ENCODE measurements around the gene MOB1B. TPM values are rescaled to one million over a fixed set of nuclear protein-coding genes. Genes with fewer than 3 reads are reported as not detected.

Gene MOB1B
- total RNA-seq, 1 experiment from 2014 or later: 33.2 TPM

GRCh38 chr4:70945452-70946055 is 43.4 kb downstream of the MOB1B start:
- H4K20me1 ChIP-seq (ENCODE audit: insufficient read depth): no peaks in the 10 kb centered on the region
- intact Hi-C loops (cut with micrococcal nuclease): no loop called here
- no peaks in the 10 kb centered on the region for H3K9me3 ChIP-seq (ENCODE audit: control insufficient read depth in 1 of 2, insufficient read depth in 1 of 2, low read depth in 1 of 2, low read length in 2 of 2)
- H2AFZ ChIP-seq (ENCODE audit: low read depth, low read length, poor library complexity, severe bottlenecking): no peak overlapping the region
- no peak overlapping the region for H3K27ac ChIP-seq (ENCODE audit: low read depth, low read length)
- ATAC-seq (no peak), DNase-seq (ENCODE audit: low read depth, low spot score) (no peak)
- POLR2A ChIA-PET: no interaction called here
- H3K27me3 ChIP-seq (ENCODE audit: insufficient read depth, low read length): no peaks in the 10 kb centered on the region
- H3K79me2 ChIP-seq (ENCODE audit: insufficient read depth, low read length): peaks cover 30% of the 10 kb centered on the region
- no TSS peak for BruUV-seq (replicated peaks)
- no peak overlapping the region for H3K9ac ChIP-seq (ENCODE audit: low read length)
- RAD21 ChIA-PET (ENCODE audit: low non-redundant PET in 1 of 2, low total read pairs in 2 of 2, uncharacterized antibody in 2 of 2, unreplicated experiment in 2 of 2): no interaction called here
- no peaks in the 10 kb centered on the region for H3K9me2 ChIP-seq (ENCODE audit: insufficient read depth)
- CTCF ChIA-PET: no interaction called here
- TF ChIP-seq REST (IDR thresholded peaks at IDR 0.05; ENCODE audit: low read depth) (no peak), ELF1 (IDR thresholded peaks at IDR 0.05; ENCODE audit: borderline replicate concordance, low read depth) (no peak), POLR2AphosphoS5 (IDR thresholded peaks at IDR 0.05; ENCODE audit: low read depth, low read length) (no peak), ZNF274 (IDR thresholded peaks at IDR 0.05; ENCODE audit: low read depth, low read length) (no peak), SP1 (IDR thresholded peaks at IDR 0.05; ENCODE audit: low read depth) (no peak), ZBTB33 (IDR thresholded peaks at IDR 0.05; ENCODE audit: extremely low read depth, insufficient replicate concordance, low read length) (no peak), FOSL1 (IDR thresholded peaks at IDR 0.05; ENCODE audit: low read depth) (no peak), EZH2phosphoT487 (IDR thresholded peaks at IDR 0.05; ENCODE audit: borderline replicate concordance) (no peak), YY1 (IDR thresholded peaks at IDR 0.05; ENCODE audit: extremely low read depth, insufficient replicate concordance, low read depth, low read length) (no peak), EZH2 (IDR thresholded peaks at IDR 0.05) (no peak), EGR1 (IDR thresholded peaks at IDR 0.05; ENCODE audit: low read depth) (no peak), POLR2A (IDR thresholded peaks at IDR 0.05; ENCODE audit: borderline replicate concordance, extremely low read depth, insufficient read depth, insufficient read length) (no peak), SIN3A (IDR thresholded peaks at IDR 0.05; ENCODE audit: low read depth) (no peak), CBX3 (IDR thresholded peaks at IDR 0.05; ENCODE audit: low read depth) (no peak), SRF (IDR thresholded peaks at IDR 0.05; ENCODE audit: low read depth) (no peak), ZFX (IDR thresholded peaks at IDR 0.05) (no peak)
- no peaks in the 10 kb centered on the region for H3K4me1 ChIP-seq (ENCODE audit: control insufficient read depth in 1 of 2, insufficient read depth in 2 of 2, low read length in 2 of 2)
- H3K36me3 ChIP-seq (ENCODE audit: control insufficient read depth in 1 of 2, insufficient read depth in 2 of 2, low read length in 2 of 2): no peaks in the 10 kb centered on the region
- H3K4me3 ChIP-seq (replicated peaks in 1 of 2; ENCODE audit: low read depth in 1 of 2, low read length in 2 of 2): no peak overlapping the region
- no peak overlapping the region for H3K4me2 ChIP-seq (ENCODE audit: low read length)

All from HCT116 (cell line).